ENCODE results near the gene PSEN1.
A peak's percentile ranks its signal among the peaks of the same experiment; 100 is the strongest.

The PSEN1 gene

GRCh38 chr14:73136387-73137225 lies at the start of gene PSEN1:
PSEN1 (plus strand) TSS chr14:73136507; CDS start chr14:73148020, 11,513 bp downstream.
- peak; percentile 68 for DNase-seq

GRCh38 chr14:73091044-73091443 lies 45.3 kb upstream of the PSEN1 start:
- DNase-seq, result no peak

GRCh38 chr14:73097421-73097820 lies 38.9 kb upstream of the PSEN1 start:
- no peak for DNase-seq

GRCh38 chr14:73100334-73100733 lies 36.0 kb upstream of the PSEN1 start:
- DNase-seq, result no peak

- DNase-seq, result no peak
These were observed 33.4 kb upstream of the PSEN1 start for GRCh38 chr14:73102806-73103497.

GRCh38 chr14:73105050-73105449 lies 31.3 kb upstream of the PSEN1 start:
- no peak for DNase-seq

GRCh38 chr14:73105727-73106126 lies 30.6 kb upstream of the PSEN1 start:
- DNase-seq, result no peak

GRCh38 chr14:73116079-73116665 lies 20.1 kb upstream of the PSEN1 start:
- no peak for DNase-seq

- DNase-seq, result no peak
These were observed 12.0 kb upstream of the PSEN1 start for GRCh38 chr14:73124180-73124894.

- DNase-seq, result no peak
These were observed 11.1 kb upstream of the PSEN1 start for GRCh38 chr14:73125169-73125588.

GRCh38 chr14:73125746-73126145 lies 10.6 kb upstream of the PSEN1 start:
- DNase-seq, result no peak

- no peak for DNase-seq
These were observed 2.5 kb upstream of the PSEN1 start for GRCh38 chr14:73133795-73134194.

GRCh38 chr14:73136085-73136386 lies 271 bp upstream of the PSEN1 start:
- no peak for DNase-seq

- no peak for DNase-seq
These were observed 4.6 kb downstream of the PSEN1 start for GRCh38 chr14:73140811-73141323.

- no peak for DNase-seq
These were observed 5.9 kb downstream of the PSEN1 start for GRCh38 chr14:73142216-73142615.

GRCh38 chr14:73143003-73143402 lies 6.7 kb downstream of the PSEN1 start:
- no peak for DNase-seq

- DNase-seq, result no peak
These were observed 7.3 kb downstream of the PSEN1 start for GRCh38 chr14:73143617-73144016.

GRCh38 chr14:73145371-73145770 lies 9.1 kb downstream of the PSEN1 start:
- no peak for DNase-seq

GRCh38 chr14:73146111-73146510 lies 9.8 kb downstream of the PSEN1 start:
- DNase-seq, result no peak

GRCh38 chr14:73149753-73150152 lies 13.4 kb downstream of the PSEN1 start:
- no peak for DNase-seq

- no peak for DNase-seq
These were observed 17.0 kb downstream of the PSEN1 start for GRCh38 chr14:73153272-73153671.

- no peak for DNase-seq
These were observed 25.9 kb downstream of the PSEN1 start for GRCh38 chr14:73162251-73162650.

GRCh38 chr14:73166399-73166798 lies 30.1 kb downstream of the PSEN1 start:
- no peak for DNase-seq
